ENCODE results near the gene CSF2. TPM values are rescaled to one million over a fixed set of nuclear protein-coding genes. Genes with fewer than 3 reads are reported as not detected.

The CSF2 gene
- total RNA-seq, 4 donors from 2014 or later = not detected

DNA sequence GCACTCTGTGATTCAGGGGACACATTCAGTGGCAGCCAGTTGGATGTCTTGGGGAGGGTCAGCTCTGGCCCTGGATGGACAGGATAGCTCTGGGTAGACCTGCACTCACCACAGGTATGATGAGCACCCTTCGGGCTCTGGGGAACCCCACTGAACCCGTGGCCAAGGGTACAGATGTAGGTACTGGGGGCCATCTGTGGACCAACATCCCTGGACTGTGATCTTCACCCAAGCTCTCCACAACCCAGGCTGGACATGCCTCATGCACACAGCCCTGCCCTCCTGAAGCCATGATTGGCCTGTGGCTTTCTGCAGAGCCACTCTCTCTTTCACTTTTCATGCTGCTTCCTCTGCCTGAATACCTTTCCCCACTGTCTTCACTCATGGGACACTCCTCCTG is 46.6 kb upstream of the CSF2 start:
- DNase-seq (ENCODE audit: low spot score in 2 of 2) = no peak
- no peaks in the 10 kb centered on the region for H3K36me3 ChIP-seq
- no peak overlapping the region for H3K27ac ChIP-seq
- WGBS = 100% methylated on average over 1 of the region's 2 CpGs
- TF ChIP-seq POLR2A (IDR thresholded peaks at IDR 0.05) (no peak), POLR2AphosphoS5 (IDR thresholded peaks at IDR 0.05) (no peak), EP300 (IDR thresholded peaks at IDR 0.05) (no peak), CTCF (IDR thresholded peaks at IDR 0.05) (no peak)
- no peak overlapping the region for H3K4me3 ChIP-seq
- no peaks in the 10 kb centered on the region for H3K27me3 ChIP-seq
- no peaks in the 10 kb centered on the region for H3K4me1 ChIP-seq
- no peaks in the 10 kb centered on the region for H3K9me3 ChIP-seq

- TF ChIP-seq CTCF (IDR thresholded peaks at IDR 0.05) (no peak), POLR2A (IDR thresholded peaks at IDR 0.05) (no peak), EP300 (IDR thresholded peaks at IDR 0.05) (no peak), POLR2AphosphoS5 (IDR thresholded peaks at IDR 0.05) (no peak)
- Histone ChIP-seq H3K9me3 (no peaks in the 10 kb centered on the region), H3K4me1 (no peaks in the 10 kb centered on the region), H3K27ac (no peak overlapping the region), H3K36me3 (no peaks in the 10 kb centered on the region), H3K4me3 (no peak overlapping the region), H3K27me3 (no peaks in the 10 kb centered on the region)
- WGBS = 90% methylated on average over 4 of the region's 4 CpGs
- DNase-seq (ENCODE audit: low spot score in 2 of 2) = no peak
Observed at GRCh38 chr5:132029609-132030330, 43.8 kb upstream of the CSF2 start.

- TF ChIP-seq EP300 (IDR thresholded peaks at IDR 0.05) (no peak), CTCF (IDR thresholded peaks at IDR 0.05) (no peak), POLR2AphosphoS5 (IDR thresholded peaks at IDR 0.05) (no peak), POLR2A (IDR thresholded peaks at IDR 0.05) (no peak)
- Histone ChIP-seq H3K27me3 (no peaks in the 10 kb centered on the region), H3K27ac (no peak overlapping the region), H3K4me3 (no peak overlapping the region), H3K36me3 (no peaks in the 10 kb centered on the region), H3K4me1 (no peaks in the 10 kb centered on the region), H3K9me3 (no peaks in the 10 kb centered on the region)
- DNase-seq (ENCODE audit: low spot score in 2 of 2) = peak in 1 of 2 donors; percentile 38
- 86% methylated on average over 2 of the region's 2 CpGs for WGBS
Observed at GRCh38 chr5:132030610-132031009, 43.0 kb upstream of the CSF2 start.

GRCh38 chr5:132032196-132032595 is 41.4 kb upstream of the CSF2 start:
- no peak for DNase-seq (ENCODE audit: low spot score in 2 of 2)
- H3K27ac ChIP-seq = no peak overlapping the region
- no peaks in the 10 kb centered on the region for H3K4me1 ChIP-seq
- H3K36me3 ChIP-seq = no peaks in the 10 kb centered on the region
- no peaks in the 10 kb centered on the region for H3K27me3 ChIP-seq
- no peak overlapping the region for H3K4me3 ChIP-seq
- H3K9me3 ChIP-seq = no peaks in the 10 kb centered on the region
- TF ChIP-seq POLR2AphosphoS5 (IDR thresholded peaks at IDR 0.05) = no peak
- no peak for TF ChIP-seq CTCF (IDR thresholded peaks at IDR 0.05)
- TF ChIP-seq EP300 (IDR thresholded peaks at IDR 0.05) = no peak
- TF ChIP-seq POLR2A (IDR thresholded peaks at IDR 0.05) = no peak

GRCh38 chr5:132033122-132033521 is 40.5 kb upstream of the CSF2 start:
- Histone ChIP-seq H3K4me3 (no peak overlapping the region), H3K4me1 (no peaks in the 10 kb centered on the region), H3K9me3 (peaks cover 4% of the 10 kb centered on the region), H3K36me3 (no peaks in the 10 kb centered on the region), H3K27me3 (no peaks in the 10 kb centered on the region), H3K27ac (no peak overlapping the region)
- no peak for TF ChIP-seq EP300 (IDR thresholded peaks at IDR 0.05)
- TF ChIP-seq POLR2AphosphoS5 (IDR thresholded peaks at IDR 0.05) = no peak
- TF ChIP-seq CTCF (IDR thresholded peaks at IDR 0.05) = no peak
- no peak for TF ChIP-seq POLR2A (IDR thresholded peaks at IDR 0.05)
- 75% methylated on average over 4 of the region's 4 CpGs for WGBS
- DNase-seq (ENCODE audit: low spot score in 2 of 2) = no peak
